HepG2 (cell line): Measurements from ENCODE around the gene DRAXIN. TPM values are rescaled to one million over a fixed set of nuclear protein-coding genes. Genes with fewer than 3 reads are reported as not detected.

Experiments used
- ATF7-NPFF ChIP-seq: sonication (generic); formaldehyde crosslinking; IDR thresholded peaks from 2 replicates; pipeline ENCODE4 v1.8.1; 2023; ENCODE audit warnings: mild to moderate bottlenecking, low read depth, missing genetic modification reagents, moderate library complexity
- CENPBD1 ChIP-seq: sonication (generic); formaldehyde crosslinking; IDR thresholded peaks from 2 replicates; pipeline ENCODE4 v1.8.0; 2022; ENCODE audit warnings: missing genetic modification reagents, low read depth, mild to moderate bottlenecking, borderline replicate concordance
- FOXO1 ChIP-seq: sonication (generic); formaldehyde crosslinking; IDR thresholded peaks from 2 replicates; pipeline ENCODE4 v1.4.0; 2020; ENCODE audit warnings: missing genetic modification reagents
- GTF2F1 ChIP-seq: fragments of 150-350 bp; IDR thresholded peaks from 2 replicates; pipeline ENCODE4 v1.6.1; 2014; ENCODE audit warnings: low read length
- KIAA2018 ChIP-seq: sonication (generic); formaldehyde crosslinking; IDR thresholded peaks from 2 replicates; pipeline ENCODE4 v1.5.0; 2020; ENCODE audit warnings: mild to moderate bottlenecking, missing genetic modification reagents, borderline replicate concordance
- MXD4 ChIP-seq: IDR thresholded peaks from 2 replicates; pipeline ENCODE4 v1.6.1; 2016; ENCODE audit warnings: mild to moderate bottlenecking, missing biosample characterization, missing genetic modification reagents
- PLRG1 ChIP-seq: fragments of 450-650 bp; conservative IDR thresholded peaks from 2 replicates; pipeline ENCODE4 v1.6.1; 2016
- TBX3 ChIP-seq: fragments of 450-650 bp; IDR thresholded peaks from 2 replicates; pipeline ENCODE4 v1.6.1; 2017; ENCODE audit warnings: antibody characterized with exemption, mild to moderate bottlenecking, inconsistent platforms, borderline replicate concordance
- U2AF2 ChIP-seq: fragments of 200-400 bp; formaldehyde crosslinking; IDR thresholded peaks from 2 replicates; pipeline ENCODE4 v1.6.1; 2017; ENCODE audit warnings: low read depth, mild to moderate bottlenecking, low read length
- YEATS2 ChIP-seq: sonication (generic); formaldehyde crosslinking; IDR thresholded peaks from 2 replicates; pipeline ENCODE4 v1.4.0; 2020; ENCODE audit warnings: missing genetic modification reagents, borderline replicate concordance
- ZBTB25 ChIP-seq: IDR thresholded peaks from 2 replicates; pipeline ENCODE4 v1.6.1; 2018; ENCODE audit warnings: missing genetic modification reagents
- ZBTB33 ChIP-seq: sonication (generic); formaldehyde crosslinking; IDR thresholded peaks from 2 replicates; pipeline ENCODE4 v1.4.0; 2020; ENCODE audit warnings: missing genetic modification reagents
- ZNF142 ChIP-seq: sonication (generic); formaldehyde crosslinking; IDR thresholded peaks from 2 replicates; pipeline ENCODE4 v1.4.0; 2020; ENCODE audit warnings: missing genetic modification reagents
- polyA plus RNA-seq, 8 experiments: library from polyadenylated mRNA; depleted of rRNA in 3 of 8; stranded (reverse) in 7 of 8; unstranded in 1 of 8; fragments of >200 nt; fragmentation: Illumina TruSeq in 4 of 8; extraction: Trizol in 4 of 8; gene quantifications; 2 replicates each; pipeline versions ENCODE4 v1.2.1 to v1.2.3, GENCODE V29; 2011 to 2016; ENCODE audit warnings: low read depth in 4 of 8, missing spikeins in 1 of 8, mixed read lengths in 1 of 8; ENCODE audit not compliant: insufficient read depth in 1 of 8
- total RNA-seq, 5 experiments: library from RNA; depleted of rRNA; stranded (reverse); fragments of >200 nt; fragmentation: Illumina TruSeq; extraction: Trizol; gene quantifications; 2 replicates each; pipeline ENCODE4 v1.2.3, GENCODE V29; 2016; ENCODE audit warnings: low read depth in 1 of 5

Gene DRAXIN
- total and polyA plus RNA-seq, 2 of the 13 experiments (the other 11 are each of a cell fraction or from before 2014, with no cell fraction given): 0.02 TPM; not detected in 1

- TF ChIP-seq KIAA2018 (no peak), FOXO1 (no peak), ATF7-NPFF (CRISPR knock-in tag) (no peak), PLRG1 (no peak), MXD4 (CRISPR knock-in tag) (no peak), ZNF142 (CRISPR knock-in tag) (no peak), TBX3 (no peak), ZBTB25 (no peak), YEATS2 (no peak), U2AF2 (no peak), CENPBD1 (CRISPR knock-in tag) (no peak), GTF2F1 (no peak), ZBTB33 (no peak)
- TF ChIP-seq, all 625 proteins: peak for 0
Measured at GRCh38 chr1:11722538-11722937, 31.0 kb downstream of the DRAXIN start (continued).
